Suprapubic skin (tissue), 4 donors: ENCODE results near the gene PRRT1.

Experiments
- EP300 ChIP-seq: sonication (generic); formaldehyde crosslinking; IDR thresholded peaks from one replicate; pipeline ENCODE4 v1.6.1; 2017; ENCODE audit warnings: antibody characterized with exemption
- POLR2A ChIP-seq, 2 donors: fragments of 450-650 bp; IDR thresholded peaks; one replicate each; pipeline ENCODE4 v1.6.1; 2017; ENCODE audit warnings: antibody characterized with exemption in 2 of 2, mild to moderate bottlenecking in 2 of 2, moderate library complexity in 2 of 2
- POLR2AphosphoS5 ChIP-seq, 3 donors: sonication (generic); formaldehyde crosslinking; IDR thresholded peaks; one replicate each; pipeline ENCODE4 v1.6.1; 2017; ENCODE audit warnings: antibody characterized with exemption in 3 of 3
- TF ChIP-seq, protein P1 (sequence below), 2 donors: fragments of 200-600 bp in 1 of 2; fragments of 450-650 bp in 1 of 2; sonication (generic) in 1 of 2; IDR thresholded peaks; one replicate each; pipeline ENCODE4 v1.5.1; 2016 to 2019; ENCODE audit warnings: antibody characterized with exemption in 2 of 2, mild to moderate bottlenecking in 1 of 2, moderate library complexity in 1 of 2

GRCh38 chr6:32183030-32183429, 31.3 kb upstream of the PRRT1 start:
- TF ChIP-seq, protein P1, sequence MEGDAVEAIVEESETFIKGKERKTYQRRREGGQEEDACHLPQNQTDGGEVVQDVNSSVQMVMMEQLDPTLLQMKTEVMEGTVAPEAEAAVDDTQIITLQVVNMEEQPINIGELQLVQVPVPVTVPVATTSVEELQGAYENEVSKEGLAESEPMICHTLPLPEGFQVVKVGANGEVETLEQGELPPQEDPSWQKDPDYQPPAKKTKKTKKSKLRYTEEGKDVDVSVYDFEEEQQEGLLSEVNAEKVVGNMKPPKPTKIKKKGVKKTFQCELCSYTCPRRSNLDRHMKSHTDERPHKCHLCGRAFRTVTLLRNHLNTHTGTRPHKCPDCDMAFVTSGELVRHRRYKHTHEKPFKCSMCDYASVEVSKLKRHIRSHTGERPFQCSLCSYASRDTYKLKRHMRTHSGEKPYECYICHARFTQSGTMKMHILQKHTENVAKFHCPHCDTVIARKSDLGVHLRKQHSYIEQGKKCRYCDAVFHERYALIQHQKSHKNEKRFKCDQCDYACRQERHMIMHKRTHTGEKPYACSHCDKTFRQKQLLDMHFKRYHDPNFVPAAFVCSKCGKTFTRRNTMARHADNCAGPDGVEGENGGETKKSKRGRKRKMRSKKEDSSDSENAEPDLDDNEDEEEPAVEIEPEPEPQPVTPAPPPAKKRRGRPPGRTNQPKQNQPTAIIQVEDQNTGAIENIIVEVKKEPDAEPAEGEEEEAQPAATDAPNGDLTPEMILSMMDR (IDR thresholded peaks at IDR 0.05), result no peak
- TF ChIP-seq EP300, result no peak
- TF ChIP-seq POLR2AphosphoS5 (IDR thresholded peaks at IDR 0.05), result no peak
- no peak for TF ChIP-seq POLR2A (IDR thresholded peaks at IDR 0.05)
